ENCODE measurements around the gene PROP1. TPM values are rescaled to one million over a fixed set of nuclear protein-coding genes. Genes with fewer than 3 reads are reported as not detected.

Gene PROP1
- polyA plus RNA-seq, 1 donor from 2014 or later = not detected

DNA sequence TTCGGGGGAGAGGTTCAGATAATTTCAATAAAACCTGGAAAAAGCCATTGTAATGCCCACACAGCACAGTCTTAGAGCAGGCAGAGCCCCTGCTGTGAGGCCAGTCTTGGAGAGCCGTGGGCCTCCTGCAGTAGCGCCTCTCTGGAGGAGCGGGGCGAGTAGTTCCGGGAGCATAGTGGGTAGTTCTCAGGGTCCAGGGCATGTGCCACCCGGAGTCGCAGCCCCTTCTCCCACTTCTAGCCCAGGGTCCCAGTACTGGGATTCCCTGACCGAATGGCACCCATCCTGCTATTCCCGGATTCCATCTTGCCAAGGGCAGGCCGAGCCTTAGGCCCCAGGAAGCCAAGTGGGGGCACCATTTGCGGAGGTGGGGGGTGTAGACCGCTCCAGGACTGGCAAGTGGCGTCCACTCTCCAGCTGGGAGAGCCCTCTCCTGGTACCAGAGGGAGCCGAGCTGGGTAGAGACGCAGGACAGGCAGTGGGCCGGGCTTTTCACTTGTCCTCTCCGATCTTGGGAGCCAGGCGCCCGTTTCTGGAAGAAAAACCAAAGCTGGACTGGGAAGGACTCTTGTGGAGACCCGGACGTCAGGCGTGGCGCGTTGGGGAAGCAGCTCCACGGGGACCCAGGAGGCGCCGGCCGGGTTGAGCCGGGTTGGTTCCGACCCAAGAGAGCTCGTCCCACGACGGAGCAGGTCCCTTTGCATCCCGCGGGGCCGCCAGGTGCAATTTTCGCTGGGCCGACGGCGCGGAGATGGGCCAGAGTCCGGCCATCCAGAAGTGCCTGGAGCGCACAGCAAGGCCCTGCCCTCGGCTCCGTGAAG, 12.1 kb downstream of the PROP1 start:
- no peaks in the 10 kb centered on the region for H3K9me2 ChIP-seq (ENCODE audit: insufficient read depth, low read length)
- H3F3A ChIP-seq (ENCODE audit: insufficient read depth, low read length, poor library complexity, severe bottlenecking) = no peaks in the 10 kb centered on the region
- TF ChIP-seq EZH2 (IDR thresholded peaks at IDR 0.05; ENCODE audit: borderline replicate concordance, insufficient read depth, low read length, poor library complexity, severe bottlenecking) = no peak
- no peak for TF ChIP-seq EP300 (conservative IDR thresholded peaks at IDR 0.05; ENCODE audit: poor library complexity, severe bottlenecking)
- TF ChIP-seq, protein P1, sequence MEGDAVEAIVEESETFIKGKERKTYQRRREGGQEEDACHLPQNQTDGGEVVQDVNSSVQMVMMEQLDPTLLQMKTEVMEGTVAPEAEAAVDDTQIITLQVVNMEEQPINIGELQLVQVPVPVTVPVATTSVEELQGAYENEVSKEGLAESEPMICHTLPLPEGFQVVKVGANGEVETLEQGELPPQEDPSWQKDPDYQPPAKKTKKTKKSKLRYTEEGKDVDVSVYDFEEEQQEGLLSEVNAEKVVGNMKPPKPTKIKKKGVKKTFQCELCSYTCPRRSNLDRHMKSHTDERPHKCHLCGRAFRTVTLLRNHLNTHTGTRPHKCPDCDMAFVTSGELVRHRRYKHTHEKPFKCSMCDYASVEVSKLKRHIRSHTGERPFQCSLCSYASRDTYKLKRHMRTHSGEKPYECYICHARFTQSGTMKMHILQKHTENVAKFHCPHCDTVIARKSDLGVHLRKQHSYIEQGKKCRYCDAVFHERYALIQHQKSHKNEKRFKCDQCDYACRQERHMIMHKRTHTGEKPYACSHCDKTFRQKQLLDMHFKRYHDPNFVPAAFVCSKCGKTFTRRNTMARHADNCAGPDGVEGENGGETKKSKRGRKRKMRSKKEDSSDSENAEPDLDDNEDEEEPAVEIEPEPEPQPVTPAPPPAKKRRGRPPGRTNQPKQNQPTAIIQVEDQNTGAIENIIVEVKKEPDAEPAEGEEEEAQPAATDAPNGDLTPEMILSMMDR (IDR thresholded peaks at IDR 0.05; ENCODE audit: poor library complexity, severe bottlenecking) = no peak
- TF ChIP-seq MXI1 (conservative IDR thresholded peaks at IDR 0.05; ENCODE audit: poor library complexity, severe bottlenecking) = no peak
- no peak for TF ChIP-seq SMC3 (conservative IDR thresholded peaks at IDR 0.05; ENCODE audit: poor library complexity)
- TF ChIP-seq, protein P2, sequence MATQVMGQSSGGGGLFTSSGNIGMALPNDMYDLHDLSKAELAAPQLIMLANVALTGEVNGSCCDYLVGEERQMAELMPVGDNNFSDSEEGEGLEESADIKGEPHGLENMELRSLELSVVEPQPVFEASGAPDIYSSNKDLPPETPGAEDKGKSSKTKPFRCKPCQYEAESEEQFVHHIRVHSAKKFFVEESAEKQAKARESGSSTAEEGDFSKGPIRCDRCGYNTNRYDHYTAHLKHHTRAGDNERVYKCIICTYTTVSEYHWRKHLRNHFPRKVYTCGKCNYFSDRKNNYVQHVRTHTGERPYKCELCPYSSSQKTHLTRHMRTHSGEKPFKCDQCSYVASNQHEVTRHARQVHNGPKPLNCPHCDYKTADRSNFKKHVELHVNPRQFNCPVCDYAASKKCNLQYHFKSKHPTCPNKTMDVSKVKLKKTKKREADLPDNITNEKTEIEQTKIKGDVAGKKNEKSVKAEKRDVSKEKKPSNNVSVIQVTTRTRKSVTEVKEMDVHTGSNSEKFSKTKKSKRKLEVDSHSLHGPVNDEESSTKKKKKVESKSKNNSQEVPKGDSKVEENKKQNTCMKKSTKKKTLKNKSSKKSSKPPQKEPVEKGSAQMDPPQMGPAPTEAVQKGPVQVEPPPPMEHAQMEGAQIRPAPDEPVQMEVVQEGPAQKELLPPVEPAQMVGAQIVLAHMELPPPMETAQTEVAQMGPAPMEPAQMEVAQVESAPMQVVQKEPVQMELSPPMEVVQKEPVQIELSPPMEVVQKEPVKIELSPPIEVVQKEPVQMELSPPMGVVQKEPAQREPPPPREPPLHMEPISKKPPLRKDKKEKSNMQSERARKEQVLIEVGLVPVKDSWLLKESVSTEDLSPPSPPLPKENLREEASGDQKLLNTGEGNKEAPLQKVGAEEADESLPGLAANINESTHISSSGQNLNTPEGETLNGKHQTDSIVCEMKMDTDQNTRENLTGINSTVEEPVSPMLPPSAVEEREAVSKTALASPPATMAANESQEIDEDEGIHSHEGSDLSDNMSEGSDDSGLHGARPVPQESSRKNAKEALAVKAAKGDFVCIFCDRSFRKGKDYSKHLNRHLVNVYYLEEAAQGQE (IDR thresholded peaks at IDR 0.05; ENCODE audit: borderline replicate concordance) = no peak
- TF ChIP-seq TAF1 (IDR thresholded peaks at IDR 0.05; ENCODE audit: low read depth) = no peak
- no peak for TF ChIP-seq POLR2AphosphoS5 (IDR thresholded peaks at IDR 0.05)
- TF ChIP-seq RAD21 (conservative IDR thresholded peaks at IDR 0.05) = no peak
- no peak overlapping the region for H2AFZ ChIP-seq (ENCODE audit: low read depth, low read length)
- H3K79me2 ChIP-seq (replicated peaks; ENCODE audit: insufficient read depth, low read length) = no peaks in the 10 kb centered on the region
- H4K20me1 ChIP-seq (ENCODE audit: insufficient read depth) = no peaks in the 10 kb centered on the region
- no peak overlapping the region for H3K27ac ChIP-seq (ENCODE audit: low read length)
- no peaks in the 10 kb centered on the region for H3K36me3 ChIP-seq (ENCODE audit: insufficient read depth, low read length)
- no peak overlapping the region for H3K4me3 ChIP-seq (ENCODE audit: low read length)
- no peak overlapping the region for H3K9ac ChIP-seq (ENCODE audit: low read length)
- peaks cover 26% of the 10 kb centered on the region for H3K27me3 ChIP-seq (ENCODE audit: insufficient read depth, low read depth, low read length)
- H3K4me2 ChIP-seq (ENCODE audit: low read length) = no peak overlapping the region
- H3K9me3 ChIP-seq (ENCODE audit: low read length) = no peaks in the 10 kb centered on the region

DNA sequence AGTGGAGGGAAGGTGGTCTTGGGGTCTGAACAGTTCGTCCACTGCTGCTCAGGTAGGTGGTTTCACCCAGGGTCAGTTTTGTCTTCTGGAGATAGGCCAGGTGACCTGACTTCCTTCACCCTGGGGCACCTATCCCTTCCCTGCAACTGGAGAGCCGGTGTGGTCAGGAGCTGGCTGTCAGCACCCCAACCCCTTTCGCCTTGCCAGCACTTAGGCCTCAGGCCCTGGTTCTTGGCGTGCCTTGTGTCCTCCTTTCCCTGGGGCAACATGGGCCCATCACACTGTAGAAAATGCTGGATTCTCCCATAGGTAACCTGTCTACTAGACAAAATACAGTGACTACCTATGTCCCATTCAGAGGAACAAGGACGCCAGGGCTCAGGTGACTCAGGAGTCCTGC, 13.1 kb downstream of the PROP1 start:
- TF ChIP-seq, protein P1 (IDR thresholded peaks at IDR 0.05; ENCODE audit: poor library complexity, severe bottlenecking) = no peak
- TF ChIP-seq EP300 (conservative IDR thresholded peaks at IDR 0.05; ENCODE audit: poor library complexity, severe bottlenecking) (no peak), SMC3 (conservative IDR thresholded peaks at IDR 0.05; ENCODE audit: poor library complexity) (no peak), MXI1 (conservative IDR thresholded peaks at IDR 0.05; ENCODE audit: poor library complexity, severe bottlenecking) (no peak), TAF1 (IDR thresholded peaks at IDR 0.05; ENCODE audit: low read depth) (no peak), EZH2 (IDR thresholded peaks at IDR 0.05; ENCODE audit: borderline replicate concordance, insufficient read depth, low read length, poor library complexity, severe bottlenecking) (no peak), POLR2AphosphoS5 (IDR thresholded peaks at IDR 0.05) (no peak), RAD21 (conservative IDR thresholded peaks at IDR 0.05) (no peak)
- TF ChIP-seq, protein P2 (IDR thresholded peaks at IDR 0.05; ENCODE audit: borderline replicate concordance) = no peak
- no peaks in the 10 kb centered on the region for H3K36me3 ChIP-seq (ENCODE audit: insufficient read depth, low read length)
- no peaks in the 10 kb centered on the region for H3K79me2 ChIP-seq (replicated peaks; ENCODE audit: insufficient read depth, low read length)
- peaks cover 26% of the 10 kb centered on the region for H3K27me3 ChIP-seq (ENCODE audit: insufficient read depth, low read depth, low read length)
- H3K9ac ChIP-seq (ENCODE audit: low read length) = no peak overlapping the region
- H3K27ac ChIP-seq (ENCODE audit: low read length) = no peak overlapping the region
- H3K4me3 ChIP-seq (ENCODE audit: low read length) = no peak overlapping the region
- no peaks in the 10 kb centered on the region for H3K9me2 ChIP-seq (ENCODE audit: insufficient read depth, low read length)
- H2AFZ ChIP-seq (ENCODE audit: low read depth, low read length) = no peak overlapping the region
- no peaks in the 10 kb centered on the region for H3F3A ChIP-seq (ENCODE audit: insufficient read depth, low read length, poor library complexity, severe bottlenecking)
- no peak overlapping the region for H3K4me2 ChIP-seq (ENCODE audit: low read length)
- no peaks in the 10 kb centered on the region for H3K9me3 ChIP-seq (ENCODE audit: low read length)
- no peaks in the 10 kb centered on the region for H4K20me1 ChIP-seq (ENCODE audit: insufficient read depth)

All from neural cell (in vitro differentiated cells).